ENCODE measurements around the gene ATN1. TPM values are rescaled to one million over a fixed set of nuclear protein-coding genes. Genes with fewer than 3 reads are reported as not detected.

ATN1 gene
- total RNA-seq, 2 donors from 2014 or later: 93.0 to 129 TPM

DNA sequence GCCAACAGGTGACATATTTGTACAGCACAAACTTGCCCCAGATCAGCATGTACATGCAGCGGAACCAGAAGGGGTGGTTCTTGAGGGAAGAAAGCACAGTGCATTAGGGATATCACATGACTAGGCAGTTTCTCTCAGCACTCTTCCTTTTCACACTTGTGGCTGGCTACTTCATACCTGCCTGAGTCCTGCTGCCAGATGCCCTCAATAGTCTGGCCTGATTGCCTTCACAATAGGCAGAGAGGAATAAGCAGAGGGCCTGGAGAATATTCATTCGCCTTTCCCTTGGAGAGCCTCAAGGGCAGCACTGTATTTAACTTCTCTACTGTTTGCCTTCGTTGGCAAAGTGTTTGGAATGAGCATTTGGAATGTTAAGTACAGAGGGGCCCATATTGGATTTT, 50.9 kb downstream of the ATN1 start:
- Histone ChIP-seq H3K36me3 (peaks cover 18 to 30% of the 10 kb centered on the region in 2 donors), H3K9me3 (no peaks in the 10 kb centered on the region), H3K4me3 (no peak overlapping the region), H3K27me3 (replicated peaks; ENCODE audit: insufficient read depth) (no peaks in the 10 kb centered on the region), H3K27ac (peak overlapping the region; percentile 18 to 69), H3K4me1 (replicated peaks) (no peaks in the 10 kb centered on the region)
- WGBS: 46% methylated on average over 3 of the region's 3 CpGs
- TF ChIP-seq POLR2AphosphoS5 (IDR thresholded peaks at IDR 0.05) (peak; percentile 80), POLR2A (IDR thresholded peaks at IDR 0.05) (no peak)
- TF ChIP-seq, protein P1, sequence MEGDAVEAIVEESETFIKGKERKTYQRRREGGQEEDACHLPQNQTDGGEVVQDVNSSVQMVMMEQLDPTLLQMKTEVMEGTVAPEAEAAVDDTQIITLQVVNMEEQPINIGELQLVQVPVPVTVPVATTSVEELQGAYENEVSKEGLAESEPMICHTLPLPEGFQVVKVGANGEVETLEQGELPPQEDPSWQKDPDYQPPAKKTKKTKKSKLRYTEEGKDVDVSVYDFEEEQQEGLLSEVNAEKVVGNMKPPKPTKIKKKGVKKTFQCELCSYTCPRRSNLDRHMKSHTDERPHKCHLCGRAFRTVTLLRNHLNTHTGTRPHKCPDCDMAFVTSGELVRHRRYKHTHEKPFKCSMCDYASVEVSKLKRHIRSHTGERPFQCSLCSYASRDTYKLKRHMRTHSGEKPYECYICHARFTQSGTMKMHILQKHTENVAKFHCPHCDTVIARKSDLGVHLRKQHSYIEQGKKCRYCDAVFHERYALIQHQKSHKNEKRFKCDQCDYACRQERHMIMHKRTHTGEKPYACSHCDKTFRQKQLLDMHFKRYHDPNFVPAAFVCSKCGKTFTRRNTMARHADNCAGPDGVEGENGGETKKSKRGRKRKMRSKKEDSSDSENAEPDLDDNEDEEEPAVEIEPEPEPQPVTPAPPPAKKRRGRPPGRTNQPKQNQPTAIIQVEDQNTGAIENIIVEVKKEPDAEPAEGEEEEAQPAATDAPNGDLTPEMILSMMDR (IDR thresholded peaks at IDR 0.05): peak in 3 of 4 experiments; percentile 29 to 50 (median 30)
- intact Hi-C loops (cut with DNase I): no loop called here
- peak; percentile 58 for DNase-seq (ENCODE audit: low spot score)

DNA sequence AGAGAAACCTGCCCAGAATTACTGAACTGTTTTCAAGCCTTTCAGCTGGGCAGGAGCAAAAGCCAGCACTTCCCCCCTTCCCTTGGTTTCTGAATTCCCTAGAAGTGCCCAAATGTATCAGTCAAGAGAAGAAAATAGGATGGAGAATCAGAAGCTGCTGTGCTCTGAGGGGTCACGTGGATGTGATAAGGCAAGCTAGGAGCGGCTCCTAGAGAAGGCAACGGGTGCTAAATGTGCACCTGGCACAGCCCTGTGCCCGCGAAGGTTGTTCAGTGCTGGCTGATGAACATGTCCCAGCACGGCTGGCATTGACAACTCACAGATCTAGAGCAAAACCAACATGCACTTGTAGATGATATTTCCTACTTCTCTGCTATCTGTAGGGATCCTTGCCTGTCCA, 51.3 kb downstream of the ATN1 start:
- TF ChIP-seq, protein P1 (IDR thresholded peaks at IDR 0.05): no peak
- TF ChIP-seq POLR2A (IDR thresholded peaks at IDR 0.05): no peak
- no peak for TF ChIP-seq POLR2AphosphoS5 (IDR thresholded peaks at IDR 0.05)
- H3K36me3 ChIP-seq: peaks cover 17 to 30% of the 10 kb centered on the region in 2 donors
- no peaks in the 10 kb centered on the region for H3K9me3 ChIP-seq
- DNase-seq (ENCODE audit: low spot score): no peak
- H3K4me3 ChIP-seq: no peak overlapping the region
- H3K4me1 ChIP-seq (replicated peaks): no peaks in the 10 kb centered on the region
- no peaks in the 10 kb centered on the region for H3K27me3 ChIP-seq (replicated peaks; ENCODE audit: insufficient read depth)
- intact Hi-C loops (cut with DNase I): no loop called here
- 43% methylated on average over 6 of the region's 6 CpGs for WGBS
- peak overlapping the region; percentile 18 to 69 for H3K27ac ChIP-seq

DNA sequence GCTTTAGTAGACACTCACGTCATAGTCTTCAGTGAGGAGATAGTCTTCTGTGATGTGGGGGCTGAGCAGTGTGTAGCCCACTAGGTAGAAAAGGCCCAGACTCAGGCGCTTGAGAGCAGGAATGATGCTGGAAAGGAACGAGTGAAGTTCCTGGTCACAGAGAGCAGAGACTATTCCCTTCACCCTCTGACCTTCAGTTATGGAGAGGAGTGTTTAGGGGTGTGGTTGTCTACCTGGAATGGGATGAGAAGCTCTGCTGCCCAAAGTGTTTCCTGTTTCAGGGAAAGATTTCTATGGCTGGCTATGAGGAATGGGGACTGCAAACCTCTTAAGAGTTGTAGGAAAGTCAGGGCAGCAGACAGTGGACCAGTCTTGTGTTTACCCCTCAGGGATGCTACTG, 51.7 kb downstream of the ATN1 start:
- H3K27me3 ChIP-seq (replicated peaks; ENCODE audit: insufficient read depth): no peaks in the 10 kb centered on the region
- no peaks in the 10 kb centered on the region for H3K4me1 ChIP-seq (replicated peaks)
- intact Hi-C loops (cut with DNase I): no loop called here
- 73% methylated on average over 3 of the region's 3 CpGs for WGBS
- TF ChIP-seq, protein P1 (IDR thresholded peaks at IDR 0.05): no peak
- no peak for TF ChIP-seq POLR2A (IDR thresholded peaks at IDR 0.05)
- H3K9me3 ChIP-seq: no peaks in the 10 kb centered on the region
- H3K36me3 ChIP-seq: peaks cover 14 to 26% of the 10 kb centered on the region in 2 donors
- DNase-seq (ENCODE audit: low spot score): no peak
- peak overlapping the region; percentile 18 to 69 for H3K27ac ChIP-seq
- no peak overlapping the region for H3K4me3 ChIP-seq

DNA sequence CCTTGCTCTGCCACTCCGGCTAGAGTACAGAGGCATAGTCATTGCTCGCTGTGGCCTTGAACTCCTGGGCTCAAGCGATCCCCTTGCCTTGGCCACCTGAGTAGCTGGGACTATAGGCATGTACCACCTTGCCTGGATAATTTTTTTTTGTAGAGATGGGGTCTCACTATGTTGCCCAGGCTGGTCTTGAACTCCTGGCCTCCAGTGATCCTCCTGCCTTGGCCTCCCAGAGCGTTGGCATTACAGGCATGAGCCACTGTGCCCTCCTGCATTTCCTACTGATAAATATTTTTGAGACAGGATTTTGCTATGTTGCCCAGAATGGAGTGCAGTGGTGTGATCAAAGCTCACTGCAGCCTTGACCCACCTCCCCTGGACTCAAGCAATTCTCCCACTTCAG, 52.3 kb downstream of the ATN1 start:
- Histone ChIP-seq H3K4me3 (no peak overlapping the region), H3K27ac (no peak overlapping the region), H3K4me1 (replicated peaks) (no peaks in the 10 kb centered on the region), H3K36me3 (peaks cover 14 to 21% of the 10 kb centered on the region in 2 donors), H3K9me3 (no peaks in the 10 kb centered on the region), H3K27me3 (replicated peaks; ENCODE audit: insufficient read depth) (no peaks in the 10 kb centered on the region)
- WGBS: 96% methylated on average over 4 of the region's 4 CpGs
- DNase-seq (ENCODE audit: low spot score): no peak
- TF ChIP-seq POLR2AphosphoS5 (IDR thresholded peaks at IDR 0.05) (no peak), POLR2A (IDR thresholded peaks at IDR 0.05) (no peak)
- TF ChIP-seq, protein P1 (IDR thresholded peaks at IDR 0.05): no peak
- intact Hi-C loops (cut with DNase I): no loop called here

DNA sequence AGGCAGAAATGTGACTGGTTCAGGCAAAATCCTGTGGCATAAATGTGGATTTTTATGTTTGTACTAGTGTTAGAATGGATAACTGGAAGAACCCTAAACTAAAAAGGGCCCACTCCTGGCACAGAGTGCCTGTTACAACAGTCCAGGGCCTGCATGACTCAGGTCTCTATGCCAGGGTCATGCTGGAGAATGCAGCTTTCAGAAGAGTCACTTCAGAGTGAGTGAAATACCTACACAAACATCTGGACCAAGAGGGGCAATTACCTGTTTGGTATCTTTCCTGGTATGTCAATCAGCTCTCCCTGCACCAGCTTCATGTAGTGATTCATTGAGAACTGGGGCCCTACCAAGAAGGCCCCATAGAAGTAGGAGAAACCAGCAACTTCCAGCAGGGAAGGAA, 53.0 kb downstream of the ATN1 start:
- H3K36me3 ChIP-seq: peaks cover 10 to 14% of the 10 kb centered on the region in 2 donors
- no peaks in the 10 kb centered on the region for H3K4me1 ChIP-seq (replicated peaks)
- no peaks in the 10 kb centered on the region for H3K27me3 ChIP-seq (replicated peaks; ENCODE audit: insufficient read depth)
- no peak overlapping the region for H3K27ac ChIP-seq
- H3K4me3 ChIP-seq: no peak overlapping the region
- TF ChIP-seq POLR2AphosphoS5 (IDR thresholded peaks at IDR 0.05) (no peak), POLR2A (IDR thresholded peaks at IDR 0.05) (no peak)
- TF ChIP-seq, protein P1 (IDR thresholded peaks at IDR 0.05): no peak
- no peaks in the 10 kb centered on the region for H3K9me3 ChIP-seq
- no peak for DNase-seq (ENCODE audit: low spot score)
- intact Hi-C loops (cut with DNase I): no loop called here

Data from prostate gland (tissue), 2 donors.